ENCODE data around the gene HOXC11.

HOXC11 gene

DNA sequence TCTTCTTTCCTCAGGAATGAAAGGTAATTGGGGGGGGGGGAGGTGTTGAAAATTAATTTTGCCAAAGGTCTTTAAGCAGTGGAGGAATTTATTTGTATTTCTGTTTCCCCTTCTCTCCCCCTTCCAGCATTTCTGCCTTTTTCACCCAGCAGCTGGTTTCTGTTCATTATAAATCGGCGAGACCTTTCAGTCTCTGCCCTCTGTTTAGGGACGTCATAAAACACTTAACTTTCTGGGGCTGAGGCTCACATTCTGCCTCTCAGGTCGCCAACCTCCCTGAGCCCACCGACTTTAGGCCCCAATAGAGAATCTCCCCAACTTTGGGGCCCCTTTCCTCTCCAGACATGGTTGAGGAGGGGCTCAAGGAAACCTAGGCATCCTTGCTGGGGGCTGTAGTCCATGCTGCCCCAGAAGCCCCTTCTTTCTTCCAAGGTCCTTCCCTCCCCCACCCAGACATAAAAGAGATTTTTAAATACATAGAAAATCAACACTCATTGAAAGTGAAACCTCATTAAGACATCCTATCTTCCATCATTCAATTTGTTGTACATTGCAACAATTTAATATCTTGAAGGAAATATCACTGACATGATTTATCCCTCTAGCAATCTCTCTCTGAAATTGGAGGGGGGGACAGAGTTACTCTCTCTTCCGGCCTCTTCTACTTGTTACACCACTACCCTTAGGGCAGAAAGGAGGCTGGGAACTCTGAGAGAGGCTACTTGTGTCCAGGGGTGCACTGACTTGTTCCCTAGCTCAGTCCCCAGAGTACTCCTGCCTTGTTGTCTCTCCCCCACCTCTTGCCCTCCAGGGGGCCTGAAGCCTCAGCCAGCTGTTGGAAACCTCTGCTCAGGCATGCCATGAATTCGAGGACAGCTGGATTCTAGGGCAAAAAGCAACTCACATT, 52.8 kb downstream of the HOXC11 start:
- DNase-seq, result no peak

DNA sequence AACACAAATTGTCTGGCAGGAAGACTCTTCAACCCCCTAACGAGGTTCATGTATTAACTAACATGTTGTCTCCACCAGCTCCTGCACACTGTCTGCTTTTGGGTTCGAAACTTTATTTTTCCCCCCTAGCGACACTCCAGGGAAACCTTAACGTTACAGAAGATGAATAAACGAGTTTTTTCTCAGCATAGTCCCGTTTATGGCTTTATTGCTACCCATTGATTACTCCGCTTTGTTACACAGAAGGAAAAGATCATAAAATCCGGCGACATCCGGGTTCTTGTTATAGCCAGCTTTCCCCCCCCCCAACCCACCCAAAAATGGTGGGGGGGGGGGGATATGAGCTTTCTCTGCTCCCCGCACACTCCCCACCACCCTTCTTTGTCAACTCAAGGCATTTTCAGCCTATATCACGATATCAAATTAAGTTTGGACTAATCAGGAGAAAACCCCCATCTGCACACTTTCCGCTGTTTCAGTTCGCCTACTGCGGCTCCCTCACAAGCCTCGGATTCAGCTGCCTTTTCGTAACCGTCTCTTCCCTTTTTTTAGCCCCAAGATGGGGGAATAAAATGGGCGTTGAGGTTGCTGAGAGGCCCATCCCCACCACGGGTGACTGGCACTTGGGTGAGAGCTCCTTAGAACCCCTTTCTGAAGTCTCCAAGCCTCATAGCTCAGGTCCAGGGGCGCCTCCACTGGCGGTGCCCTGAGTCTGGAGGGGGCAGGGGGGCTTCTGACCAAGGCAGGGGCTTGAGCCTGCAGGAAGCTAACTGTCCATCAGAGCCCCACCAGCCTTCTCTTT, 53.9 kb downstream of the HOXC11 start:
- DNase-seq, result no peak
